ENCODE measurements around the gene CD46. TPM values are rescaled to one million over a fixed set of nuclear protein-coding genes. Genes with fewer than 3 reads are reported as not detected.

The CD46 gene
- total RNA-seq, 1 experiment from 2014 or later, result 91.4 TPM

GRCh38 chr1:207793327-207793726 lies 41.5 kb downstream of the CD46 start:
- Histone ChIP-seq H3K9me3 (ENCODE audit: low read depth, low read length, poor library complexity, severe bottlenecking) (no peaks in the 10 kb centered on the region), H3K36me3 (ENCODE audit: insufficient read depth, low read length, poor library complexity, severe bottlenecking) (peaks cover 12% of the 10 kb centered on the region), H3K4me1 (ENCODE audit: insufficient read depth, low read length, poor library complexity, severe bottlenecking) (no peaks in the 10 kb centered on the region), H3K4me3 (ENCODE audit: low read depth, low read length, poor library complexity, severe bottlenecking) (no peak overlapping the region), H3K27ac (ENCODE audit: low read depth, low read length, poor library complexity, severe bottlenecking) (no peak overlapping the region), H3K27me3 (replicated peaks; ENCODE audit: insufficient read depth, low read depth, low read length, poor library complexity) (no peaks in the 10 kb centered on the region)
- TF ChIP-seq EZH2 (IDR thresholded peaks at IDR 0.05; ENCODE audit: borderline replicate concordance, low read depth, low read length, poor library complexity, severe bottlenecking) (no peak), CTCF (conservative IDR thresholded peaks at IDR 0.05; ENCODE audit: low read depth, low read length) (no peak)
- intact Hi-C loops (cut with micrococcal nuclease; ENCODE audit: unreplicated experiment), result no loop called here
- CTCF ChIA-PET, result no interaction called here
- POLR2A ChIA-PET (ENCODE audit: low non-redundant PET), result no interaction called here
- no TSS peak for BruUV-seq (replicated peaks)
- DNase-seq (ENCODE audit: low spot score), result no peak

GRCh38 chr1:207794861-207795260 lies 43.0 kb downstream of the CD46 start:
- CTCF ChIA-PET, result no interaction called here
- intact Hi-C loops (cut with micrococcal nuclease; ENCODE audit: unreplicated experiment), result no loop called here
- no peaks in the 10 kb centered on the region for H3K4me1 ChIP-seq (ENCODE audit: insufficient read depth, low read length, poor library complexity, severe bottlenecking)

GRCh38 chr1:207797229-207797973 lies 45.5 kb downstream of the CD46 start:
- intact Hi-C loops (cut with micrococcal nuclease; ENCODE audit: unreplicated experiment), result no loop called here
- CTCF ChIA-PET, result interaction anchor here (0.6 to 1.0 kb wide), 10 partner anchors 9 to 1527 kb away, joined by 3 to 7 read pairs (median 4); no protein-coding TSS in a partner anchor
- no peak overlapping the region for H3K4me3 ChIP-seq (ENCODE audit: low read depth, low read length, poor library complexity, severe bottlenecking)
- peak; percentile 75 for DNase-seq (ENCODE audit: low spot score)
- H3K27ac ChIP-seq (ENCODE audit: low read depth, low read length, poor library complexity, severe bottlenecking), result no peak overlapping the region
- TF ChIP-seq EZH2 (IDR thresholded peaks at IDR 0.05; ENCODE audit: borderline replicate concordance, low read depth, low read length, poor library complexity, severe bottlenecking) (no peak), CTCF (conservative IDR thresholded peaks at IDR 0.05; ENCODE audit: low read depth, low read length) (peak; percentile 88)
- H3K4me1 ChIP-seq (ENCODE audit: insufficient read depth, low read length, poor library complexity, severe bottlenecking), result no peaks in the 10 kb centered on the region
- no peaks in the 10 kb centered on the region for H3K9me3 ChIP-seq (ENCODE audit: low read depth, low read length, poor library complexity, severe bottlenecking)
- POLR2A ChIA-PET (ENCODE audit: low non-redundant PET), result no interaction called here
- H3K27me3 ChIP-seq (replicated peaks; ENCODE audit: insufficient read depth, low read depth, low read length, poor library complexity), result no peaks in the 10 kb centered on the region
- no TSS peak for BruUV-seq (replicated peaks)
- peaks cover 6% of the 10 kb centered on the region for H3K36me3 ChIP-seq (ENCODE audit: insufficient read depth, low read length, poor library complexity, severe bottlenecking)

More at GRCh38 chr1:207794861-207795260, 43.0 kb downstream of the CD46 start:
- no peak for DNase-seq (ENCODE audit: low spot score)
- Histone ChIP-seq H3K9me3 (ENCODE audit: low read depth, low read length, poor library complexity, severe bottlenecking) (no peaks in the 10 kb centered on the region), H3K27ac (ENCODE audit: low read depth, low read length, poor library complexity, severe bottlenecking) (no peak overlapping the region), H3K36me3 (ENCODE audit: insufficient read depth, low read length, poor library complexity, severe bottlenecking) (peaks cover 10% of the 10 kb centered on the region), H3K4me3 (ENCODE audit: low read depth, low read length, poor library complexity, severe bottlenecking) (no peak overlapping the region), H3K27me3 (replicated peaks; ENCODE audit: insufficient read depth, low read depth, low read length, poor library complexity) (no peaks in the 10 kb centered on the region)
- POLR2A ChIA-PET (ENCODE audit: low non-redundant PET), result no interaction called here
- TF ChIP-seq CTCF (conservative IDR thresholded peaks at IDR 0.05; ENCODE audit: low read depth, low read length) (no peak), EZH2 (IDR thresholded peaks at IDR 0.05; ENCODE audit: borderline replicate concordance, low read depth, low read length, poor library complexity, severe bottlenecking) (no peak)
- TSS peak; percentile 31 for BruUV-seq (replicated peaks)
